Activated CD4-positive, alpha-beta T cell treated with anti-CD3 and anti-CD28 coated beads, Interleukin-2, Interleukin-4, amounts not matched to agents 100 ng/mL and 50 ng/mL, durations not matched to agents 16 hours and 8 hours (primary cell): Measurements from ENCODE around the gene TSPAN5.

ENCODE experiments used
- DNase-seq: peaks from one replicate; pipeline ENCODE4 v3.0.0-alpha.2; 2020; ENCODE audit warnings: low spot score

TSPAN5 gene

GRCh38 chr4:98673288-98673644, 14.9 kb upstream of the TSPAN5 start:
- no peak for DNase-seq

GRCh38 chr4:98672583-98673287, 14.3 kb upstream of the TSPAN5 start:
- DNase-seq: no peak

- no peak for DNase-seq
Measured at GRCh38 chr4:98671131-98671530, 12.7 kb upstream of the TSPAN5 start.

- DNase-seq: no peak
Measured at GRCh38 chr4:98670186-98670585, 11.8 kb upstream of the TSPAN5 start.

GRCh38 chr4:98669577-98669976, 11.2 kb upstream of the TSPAN5 start:
- DNase-seq: no peak

- DNase-seq: no peak
Measured at GRCh38 chr4:98664959-98665358, 6.5 kb upstream of the TSPAN5 start.

DNA sequence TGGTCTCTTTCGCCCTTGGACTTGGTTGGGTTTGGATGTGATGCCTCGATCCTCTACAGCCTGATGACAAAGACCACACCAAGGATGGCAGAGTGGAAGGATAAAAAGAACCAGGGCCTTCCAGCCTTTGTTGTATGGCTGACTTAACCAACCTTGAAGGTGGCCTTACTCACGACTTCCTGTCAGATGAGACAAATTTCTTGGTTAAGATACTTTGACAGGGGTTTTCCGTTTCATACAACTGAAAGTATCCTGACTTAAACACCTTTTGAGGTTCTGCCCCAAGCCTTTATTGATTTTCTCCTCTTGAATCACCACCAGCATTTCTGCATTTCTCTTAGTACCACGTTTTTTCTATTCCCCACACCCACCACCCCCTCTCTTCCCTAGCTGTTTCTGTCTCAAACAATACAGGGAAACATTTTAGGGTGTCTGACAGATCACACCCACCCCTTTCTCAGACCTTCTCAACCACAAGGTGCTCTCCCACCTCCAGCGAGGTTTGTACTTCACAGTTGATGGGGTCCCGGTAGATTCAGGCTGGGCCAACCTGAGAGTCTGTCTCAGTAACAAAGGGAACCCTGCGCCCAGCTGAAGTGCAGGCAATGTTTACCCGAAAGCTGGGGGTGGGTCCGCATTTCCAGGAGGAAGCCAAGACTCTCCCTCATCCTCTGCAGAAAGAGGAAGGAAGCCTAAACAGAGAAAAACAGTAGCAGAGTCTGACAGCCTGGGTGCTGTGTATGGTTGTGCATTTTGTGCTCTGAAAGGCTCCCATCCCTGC, 5.0 kb upstream of the TSPAN5 start:
- DNase-seq: peak; percentile 91

GRCh38 chr4:98662626-98663225, 4.3 kb upstream of the TSPAN5 start:
- DNase-seq: no peak

DNA sequence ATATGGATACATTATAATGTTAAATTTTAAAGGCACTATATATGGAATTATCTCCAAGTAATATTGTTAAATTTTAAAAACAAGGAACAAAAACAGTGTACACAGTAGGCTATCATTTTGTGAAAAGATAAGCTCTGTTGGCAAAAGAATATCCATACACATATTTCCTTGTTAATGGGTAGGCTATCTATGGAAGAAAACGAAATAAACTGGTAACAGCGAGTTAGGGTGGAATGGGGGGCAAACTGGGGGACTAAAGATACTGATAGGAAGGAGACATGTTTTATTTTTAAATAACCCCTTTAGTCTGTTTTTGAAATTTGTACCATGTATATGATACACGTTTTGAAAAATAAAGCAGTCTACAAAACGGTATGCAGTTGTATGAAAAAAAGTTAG, 3.6 kb upstream of the TSPAN5 start:
- DNase-seq: no peak

DNA sequence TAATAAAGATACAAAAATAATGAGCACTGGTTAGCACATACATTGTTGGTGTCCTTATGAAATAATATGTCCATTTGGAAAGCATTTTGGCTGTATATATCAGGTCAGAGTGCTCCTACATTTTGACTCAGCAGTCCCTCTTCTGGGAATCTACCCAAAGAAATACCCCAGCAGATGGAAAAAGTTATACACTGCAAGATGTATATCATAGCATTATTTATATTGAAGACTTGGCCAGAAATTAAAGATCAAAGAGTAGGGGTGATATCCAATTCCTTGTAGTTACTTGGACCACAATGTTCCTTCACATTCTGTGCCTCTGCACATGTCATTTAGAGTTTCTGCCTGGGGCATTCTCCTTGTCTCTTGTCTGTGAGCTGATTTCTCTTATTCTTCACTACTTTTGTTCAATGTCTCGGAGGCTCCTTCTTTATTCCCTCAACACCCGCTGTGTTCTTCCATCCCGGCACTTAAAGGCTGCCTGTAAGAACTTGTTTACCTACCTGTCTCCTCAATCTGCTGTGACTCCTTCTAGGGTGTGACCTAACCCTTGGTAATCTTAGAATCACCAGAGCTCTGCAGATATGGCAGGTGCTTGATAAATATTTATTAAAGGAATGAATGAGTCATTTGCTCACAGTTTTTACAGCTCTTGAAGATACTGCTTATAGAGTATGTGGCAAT, 3.1 kb upstream of the TSPAN5 start:
- no peak for DNase-seq

- peak; percentile 39 for DNase-seq
Measured at GRCh38 chr4:98659741-98660462, 1.5 kb upstream of the TSPAN5 start.

DNA sequence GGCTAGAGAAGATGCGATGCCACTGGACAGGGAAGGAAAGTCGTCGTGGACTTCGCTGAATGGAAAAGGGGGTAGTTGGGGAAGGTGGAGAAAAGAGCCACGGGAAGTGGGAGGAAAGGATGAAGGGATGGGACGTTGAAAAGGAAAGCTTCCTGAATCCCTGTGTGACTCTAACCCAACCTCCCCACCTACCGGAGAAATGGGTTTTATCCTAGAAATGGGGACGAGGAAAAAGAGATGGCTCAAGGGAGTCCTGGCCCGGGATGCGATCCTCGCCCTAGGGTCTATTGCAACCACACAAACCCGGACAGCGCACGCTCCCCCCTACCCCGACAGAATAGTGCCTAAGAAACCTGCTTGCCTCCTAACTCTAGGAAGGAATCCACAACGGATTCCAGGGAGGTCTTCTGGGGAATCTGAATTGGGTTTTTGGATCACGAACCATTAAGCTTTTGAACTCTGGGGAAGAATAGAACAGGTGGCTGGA, 738 bp upstream of the TSPAN5 start:
- DNase-seq: no peak

GRCh38 chr4:98657531-98658286, 702 bp downstream of the TSPAN5 start:
- peak; percentile 65 for DNase-seq

GRCh38 chr4:98656886-98657285, 1.5 kb downstream of the TSPAN5 start:
- no peak for DNase-seq

- DNase-seq: no peak
Measured at GRCh38 chr4:98656443-98656842, 2.0 kb downstream of the TSPAN5 start.

DNA sequence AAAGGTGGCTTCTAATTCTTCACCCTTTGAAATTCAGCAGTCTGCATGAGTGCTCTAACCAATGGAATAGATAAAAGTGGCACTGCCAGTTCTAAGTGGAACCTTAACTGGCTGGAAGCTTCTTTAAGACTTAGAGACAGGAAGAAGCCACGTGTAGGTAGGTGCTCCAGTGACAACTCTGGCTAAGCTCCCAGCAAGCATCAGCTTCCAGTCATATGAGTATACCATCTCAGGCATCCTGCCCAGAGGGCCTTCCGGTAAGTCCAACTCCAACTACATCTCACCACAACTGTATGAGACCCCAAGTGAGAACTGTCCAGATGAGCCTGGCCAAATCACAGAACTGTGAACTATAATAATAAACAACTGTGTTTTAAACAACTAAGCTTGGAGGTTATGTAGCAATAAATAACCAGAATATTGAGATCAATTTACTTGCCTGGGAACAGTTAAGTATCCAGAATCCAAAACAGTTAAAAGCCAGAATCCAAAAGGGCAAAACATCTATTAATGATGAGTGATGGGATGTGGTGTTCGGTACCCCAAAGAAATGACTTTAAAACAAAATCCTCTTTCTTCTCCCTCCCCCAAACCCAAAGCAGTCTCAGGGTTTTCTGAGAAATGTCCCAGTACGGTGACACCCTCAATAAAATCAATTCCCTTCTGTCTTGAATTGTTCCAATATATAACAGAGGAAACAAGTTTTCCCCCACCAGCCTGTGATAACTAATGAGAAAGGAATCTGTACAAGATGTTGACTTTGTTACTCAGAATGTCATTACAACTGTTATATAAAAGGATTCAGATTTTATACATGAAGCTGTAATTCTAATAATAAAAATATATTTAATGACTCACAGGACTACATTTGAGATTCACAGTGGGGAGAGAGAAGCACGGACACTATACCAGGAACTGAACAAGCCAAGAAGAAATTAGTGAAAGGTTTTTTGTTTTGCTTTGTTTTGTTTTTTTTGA, 4.2 kb downstream of the TSPAN5 start:
- no peak for DNase-seq

GRCh38 chr4:98652996-98653395, 5.4 kb downstream of the TSPAN5 start:
- DNase-seq: no peak

DNA sequence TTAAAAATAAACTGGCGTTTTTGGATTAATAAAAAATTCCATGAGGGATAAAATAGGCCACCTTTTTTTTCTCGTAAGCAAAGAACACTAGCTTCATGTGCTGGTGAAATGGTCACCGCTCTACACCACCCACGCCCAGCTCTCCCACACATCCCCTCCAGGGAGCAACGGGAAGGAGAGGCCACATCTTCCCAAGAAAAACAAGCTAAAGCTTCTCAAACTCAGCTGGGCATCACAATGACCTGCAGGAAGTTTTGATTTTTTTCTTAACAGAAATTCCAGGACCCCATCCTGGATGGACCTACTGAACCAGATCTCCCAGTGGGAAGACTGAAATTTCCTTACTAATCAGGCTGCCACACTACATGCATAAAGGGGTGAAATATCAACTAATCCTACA, 9.8 kb downstream of the TSPAN5 start:
- no peak for DNase-seq

- DNase-seq: no peak
Measured at GRCh38 chr4:98646422-98646821, 12.0 kb downstream of the TSPAN5 start.

- no peak for DNase-seq
Measured at GRCh38 chr4:98645527-98645926, 12.9 kb downstream of the TSPAN5 start.
